DND-41 (cell line): ENCODE measurements around the gene EIF1AY.

ENCODE experiments used
- EZH2 ChIP-seq: IDR thresholded peaks from 3 replicates; pipeline ENCODE4 v1.6.1; 2012; ENCODE audit warnings: borderline replicate concordance, low read depth, mild to moderate bottlenecking, moderate library complexity, low read length, inconsistent platforms; ENCODE audit not compliant: severe bottlenecking
- TF ChIP-seq, protein P1 (sequence below): IDR thresholded peaks from 2 replicates; pipeline ENCODE4 v1.5.1; 2012; ENCODE audit warnings: borderline replicate concordance, low read length, moderate library complexity, mild to moderate bottlenecking; ENCODE audit not compliant: poor library complexity, severe bottlenecking; ENCODE audit errors: extremely low read depth

DNA sequence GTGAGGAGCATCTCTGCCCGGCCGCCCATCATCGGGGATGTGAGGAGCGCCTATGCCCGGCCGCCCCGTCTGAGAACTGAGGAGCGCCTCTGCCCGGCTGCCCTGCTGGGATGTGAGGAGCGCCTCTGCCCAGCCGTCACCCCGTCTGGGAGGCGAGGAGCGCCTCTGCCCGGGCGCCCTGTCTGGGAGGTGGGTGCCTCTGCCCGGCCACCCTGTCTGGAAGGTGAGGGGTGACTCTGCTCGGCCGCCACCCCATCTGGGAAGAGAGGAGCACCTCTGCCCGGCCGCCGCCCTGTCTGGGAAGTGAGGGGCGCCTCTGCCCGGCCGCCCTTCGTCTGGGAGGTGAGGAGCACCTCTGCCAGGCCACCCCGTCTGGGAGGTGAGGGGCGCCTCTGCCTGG lies 23.7 kb upstream of the EIF1AY start:
- TF ChIP-seq, protein P1, sequence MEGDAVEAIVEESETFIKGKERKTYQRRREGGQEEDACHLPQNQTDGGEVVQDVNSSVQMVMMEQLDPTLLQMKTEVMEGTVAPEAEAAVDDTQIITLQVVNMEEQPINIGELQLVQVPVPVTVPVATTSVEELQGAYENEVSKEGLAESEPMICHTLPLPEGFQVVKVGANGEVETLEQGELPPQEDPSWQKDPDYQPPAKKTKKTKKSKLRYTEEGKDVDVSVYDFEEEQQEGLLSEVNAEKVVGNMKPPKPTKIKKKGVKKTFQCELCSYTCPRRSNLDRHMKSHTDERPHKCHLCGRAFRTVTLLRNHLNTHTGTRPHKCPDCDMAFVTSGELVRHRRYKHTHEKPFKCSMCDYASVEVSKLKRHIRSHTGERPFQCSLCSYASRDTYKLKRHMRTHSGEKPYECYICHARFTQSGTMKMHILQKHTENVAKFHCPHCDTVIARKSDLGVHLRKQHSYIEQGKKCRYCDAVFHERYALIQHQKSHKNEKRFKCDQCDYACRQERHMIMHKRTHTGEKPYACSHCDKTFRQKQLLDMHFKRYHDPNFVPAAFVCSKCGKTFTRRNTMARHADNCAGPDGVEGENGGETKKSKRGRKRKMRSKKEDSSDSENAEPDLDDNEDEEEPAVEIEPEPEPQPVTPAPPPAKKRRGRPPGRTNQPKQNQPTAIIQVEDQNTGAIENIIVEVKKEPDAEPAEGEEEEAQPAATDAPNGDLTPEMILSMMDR = no peak
- no peak for TF ChIP-seq EZH2
